HEK293 (cell line): ENCODE measurements around the gene BPI.

Source experiments
- CTCF ChIA-PET: fragments of 350-600 bp; formaldehyde crosslinking; extraction: SDS; loops from one replicate; lab custom pipeline; 2021; ENCODE audit warnings: antibody characterized with exemption; lab: Yijun Ruan, JAX
- POLR2A ChIA-PET: fragments of 300-600 bp; formaldehyde crosslinking; extraction: SDS; loops from one replicate; lab custom pipeline; 2020; ENCODE audit warnings: antibody characterized with exemption, inconsistent platforms; lab: Yijun Ruan, JAX
- H3K27ac ChIP-seq: fragments of 200-500 bp; sonication (Bioruptor generic); 2 replicates; pipeline ENCODE4 v1.5.1; 2014; ENCODE audit warnings: low read depth, low read length, control low read depth, inconsistent platforms; ENCODE audit errors: extremely low read depth
- H3K36me3 ChIP-seq, 2 experiments: fragments of 200-500 bp in 1 of 2; sonication (Bioruptor generic) in 1 of 2; 1 replicate in 1 of 2; 2 replicates in 1 of 2; pipeline ENCODE4 v1.5.1; 2014 to 2017; ENCODE audit warnings: inconsistent platforms in 2 of 2, low read length in 2 of 2; ENCODE audit not compliant: control insufficient read depth in 2 of 2, insufficient read depth in 1 of 2
- H3K4me1 ChIP-seq: fragments of 200-500 bp; sonication (Bioruptor generic); 2 replicates; pipeline ENCODE4 v1.5.1; 2014; ENCODE audit warnings: mild to moderate bottlenecking, low read length, inconsistent platforms; ENCODE audit not compliant: control insufficient read depth, insufficient read depth
- H3K4me3 ChIP-seq: 2 replicates; pipeline ENCODE4 v1.5.1; 2011; ENCODE audit warnings: low read depth, mild to moderate bottlenecking, control low read depth, low read length, moderate library complexity
- H3K9me3 ChIP-seq: fragments of 200-500 bp; sonication (Bioruptor generic); 2 replicates; pipeline ENCODE4 v1.5.1; 2014; ENCODE audit warnings: low read depth, low read length, inconsistent platforms; ENCODE audit not compliant: control insufficient read depth, insufficient read depth
- BCL11B ChIP-seq: fragments of 450-650 bp; formaldehyde crosslinking; IDR thresholded peaks from 2 replicates; pipeline ENCODE4 v1.5.1; 2016; ENCODE audit warnings: low read depth, missing biosample characterization, missing genetic modification characterization
- KLF16 ChIP-seq: fragments of 450-650 bp; formaldehyde crosslinking; IDR thresholded peaks from 2 replicates; pipeline ENCODE4 v1.5.1; 2017; ENCODE audit warnings: missing biosample characterization, missing genetic modification characterization
- MEIS1 ChIP-seq: sonication (generic); formaldehyde crosslinking; IDR thresholded peaks from 2 replicates; pipeline ENCODE4 v1.8.1; 2022; ENCODE audit warnings: missing genetic modification reagents, mild to moderate bottlenecking, borderline replicate concordance
- SCRT1 ChIP-seq: fragments of 450-650 bp; formaldehyde crosslinking; IDR thresholded peaks from 2 replicates; pipeline ENCODE4 v1.5.1; 2016; ENCODE audit warnings: missing biosample characterization, missing genetic modification characterization, borderline replicate concordance
- TRIM28 ChIP-seq: IDR thresholded peaks from 2 replicates; pipeline ENCODE4 v1.6.1; 2011; ENCODE audit warnings: low read length, control low read depth, borderline replicate concordance
- ZBTB8A ChIP-seq: fragments of 450-650 bp; formaldehyde crosslinking; IDR thresholded peaks from 2 replicates; pipeline ENCODE4 v1.5.1; 2016; ENCODE audit warnings: missing biosample characterization, missing genetic modification characterization
- ZEB2 ChIP-seq: fragments of 450-650 bp; formaldehyde crosslinking; IDR thresholded peaks from 2 replicates; pipeline ENCODE4 v1.5.1; 2016; ENCODE audit warnings: missing biosample characterization, missing genetic modification characterization
- ZNF138 ChIP-seq: fragments of 450-650 bp; formaldehyde crosslinking; IDR thresholded peaks from 2 replicates; pipeline ENCODE4 v1.5.1; 2016; ENCODE audit warnings: missing biosample characterization, missing genetic modification characterization, borderline replicate concordance
- ZNF157 ChIP-seq: fragments of 450-650 bp; formaldehyde crosslinking; IDR thresholded peaks from 2 replicates; pipeline ENCODE4 v1.5.1; 2016; ENCODE audit warnings: missing biosample characterization, missing genetic modification characterization
- ZNF274 ChIP-seq, 2 experiments: fragments of 200-500 bp in 1 of 2; fragments of 450-650 bp in 1 of 2; sonication (Bioruptor generic) in 1 of 2; formaldehyde crosslinking in 1 of 2; IDR thresholded peaks; 2 replicates each; pipeline versions ENCODE4 v1.5.1 to v1.6.1; 2014 to 2016; ENCODE audit warnings: borderline replicate concordance in 1 of 2, inconsistent platforms in 1 of 2, low read length in 1 of 2, missing biosample characterization in 1 of 2, missing genetic modification characterization in 1 of 2
- ZNF324 ChIP-seq: fragments of 450-650 bp; formaldehyde crosslinking; IDR thresholded peaks from 2 replicates; pipeline ENCODE4 v1.5.1; 2016; ENCODE audit warnings: missing biosample characterization, missing genetic modification characterization
- ZNF341 ChIP-seq: fragments of 450-650 bp; formaldehyde crosslinking; IDR thresholded peaks from 2 replicates; pipeline ENCODE4; 2016; ENCODE audit warnings: low read depth, missing biosample characterization, missing genetic modification characterization
- ZNF398 ChIP-seq: fragments of 450-650 bp; formaldehyde crosslinking; IDR thresholded peaks from 2 replicates; pipeline ENCODE4 v1.5.1; 2017; ENCODE audit warnings: missing biosample characterization, missing genetic modification characterization
- ZNF48 ChIP-seq: fragments of 450-650 bp; formaldehyde crosslinking; IDR thresholded peaks from 2 replicates; pipeline ENCODE4 v1.5.1; 2016; ENCODE audit warnings: missing biosample characterization, missing genetic modification characterization
- ZNF600 ChIP-seq: fragments of 450-650 bp; formaldehyde crosslinking; IDR thresholded peaks from 2 replicates; pipeline ENCODE4 v1.5.1; 2016; ENCODE audit warnings: missing biosample characterization, missing genetic modification characterization
- ZNF692 ChIP-seq: fragments of 450-650 bp; formaldehyde crosslinking; IDR thresholded peaks from 2 replicates; pipeline ENCODE4 v1.5.1; 2016; ENCODE audit warnings: missing biosample characterization, missing genetic modification characterization
- ZSCAN30 ChIP-seq: fragments of 450-650 bp; IDR thresholded peaks from 2 replicates; pipeline ENCODE4 v1.5.1; 2018; ENCODE audit warnings: missing biosample characterization, mild to moderate bottlenecking, missing genetic modification characterization, moderate library complexity
- TF ChIP-seq, protein P1 (sequence below): fragments of 450-650 bp; formaldehyde crosslinking; IDR thresholded peaks from 2 replicates; pipeline ENCODE4 v1.5.1; 2016; ENCODE audit warnings: missing biosample characterization, missing genetic modification characterization
- TF ChIP-seq, protein P2 (sequence below): fragments of 450-650 bp; formaldehyde crosslinking; IDR thresholded peaks from 2 replicates; pipeline ENCODE4 v1.5.1; 2016; ENCODE audit warnings: missing biosample characterization, missing genetic modification characterization, low read depth
- TF ChIP-seq, protein P3 (sequence below): fragments of 450-650 bp; formaldehyde crosslinking; IDR thresholded peaks from 2 replicates; pipeline ENCODE4 v1.5.1; 2016; ENCODE audit warnings: missing biosample characterization, missing genetic modification characterization

BPI gene

GRCh38 chr20:38284893-38285444, 19.0 kb upstream of the BPI start:
- no peaks in the 10 kb centered on the region for H3K36me3 ChIP-seq
- no peak overlapping the region for H3K27ac ChIP-seq
- TF ChIP-seq TRIM28, result no peak
- TF ChIP-seq ZNF600 (tag by site-specific recombination), result no peak
- no peak for TF ChIP-seq ZNF398 (tag by site-specific recombination)
- no peak for TF ChIP-seq ZEB2
- no peak for TF ChIP-seq MEIS1 (CRISPR knock-in tag)
- TF ChIP-seq, protein P1, sequence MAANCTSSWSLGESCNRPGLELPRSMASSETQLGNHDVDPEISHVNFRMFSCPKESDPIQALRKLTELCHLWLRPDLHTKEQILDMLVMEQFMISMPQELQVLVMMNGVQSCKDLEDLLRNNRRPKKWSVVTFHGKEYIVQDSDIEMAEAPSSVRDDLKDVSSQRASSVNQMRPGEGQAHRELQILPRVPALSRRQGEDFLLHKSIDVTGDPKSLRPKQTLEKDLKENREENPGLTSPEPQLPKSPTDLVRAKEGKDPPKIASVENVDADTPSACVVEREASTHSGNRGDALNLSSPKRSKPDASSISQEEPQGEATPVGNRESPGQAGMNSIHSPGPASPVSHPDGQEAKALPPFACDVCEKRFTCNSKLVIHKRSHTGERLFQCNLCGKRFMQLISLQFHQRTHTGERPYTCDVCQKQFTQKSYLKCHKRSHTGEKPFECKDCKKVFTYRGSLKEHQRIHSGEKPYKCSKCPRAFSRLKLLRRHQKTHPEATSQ, result no peak
- TF ChIP-seq ZNF341 (tag by site-specific recombination), result no peak
- no peak for TF ChIP-seq BCL11B (tag by site-specific recombination)
- no peak for TF ChIP-seq KLF16 (tag by site-specific recombination)
- no peak for TF ChIP-seq ZNF692 (tag by site-specific recombination)
- TF ChIP-seq ZBTB8A (tag by site-specific recombination), result no peak
- TF ChIP-seq ZNF274 (IDR thresholded peaks at IDR 0.05; ENCODE audit: low read length), result no peak
- TF ChIP-seq ZNF274 (tag by site-specific recombination; IDR thresholded peaks at IDR 0.05; ENCODE audit: borderline replicate concordance), result no peak
- TF ChIP-seq ZNF157 (tag by site-specific recombination), result no peak
- no peak for TF ChIP-seq ZNF48 (tag by site-specific recombination)
- no peak for TF ChIP-seq ZNF138 (tag by site-specific recombination)
- TF ChIP-seq, protein P2, sequence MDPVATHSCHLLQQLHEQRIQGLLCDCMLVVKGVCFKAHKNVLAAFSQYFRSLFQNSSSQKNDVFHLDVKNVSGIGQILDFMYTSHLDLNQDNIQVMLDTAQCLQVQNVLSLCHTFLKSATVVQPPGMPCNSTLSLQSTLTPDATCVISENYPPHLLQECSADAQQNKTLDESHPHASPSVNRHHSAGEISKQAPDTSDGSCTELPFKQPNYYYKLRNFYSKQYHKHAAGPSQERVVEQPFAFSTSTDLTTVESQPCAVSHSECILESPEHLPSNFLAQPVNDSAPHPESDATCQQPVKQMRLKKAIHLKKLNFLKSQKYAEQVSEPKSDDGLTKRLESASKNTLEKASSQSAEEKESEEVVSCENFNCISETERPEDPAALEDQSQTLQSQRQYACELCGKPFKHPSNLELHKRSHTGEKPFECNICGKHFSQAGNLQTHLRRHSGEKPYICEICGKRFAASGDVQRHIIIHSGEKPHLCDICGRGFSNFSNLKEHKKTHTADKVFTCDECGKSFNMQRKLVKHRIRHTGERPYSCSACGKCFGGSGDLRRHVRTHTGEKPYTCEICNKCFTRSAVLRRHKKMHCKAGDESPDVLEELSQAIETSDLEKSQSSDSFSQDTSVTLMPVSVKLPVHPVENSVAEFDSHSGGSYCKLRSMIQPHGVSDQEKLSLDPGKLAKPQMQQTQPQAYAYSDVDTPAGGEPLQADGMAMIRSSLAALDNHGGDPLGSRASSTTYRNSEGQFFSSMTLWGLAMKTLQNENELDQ (tag by site-specific recombination), result no peak
- no peak for TF ChIP-seq SCRT1
- no peak for TF ChIP-seq ZSCAN30 (tag by site-specific recombination)
- TF ChIP-seq, protein P3, sequence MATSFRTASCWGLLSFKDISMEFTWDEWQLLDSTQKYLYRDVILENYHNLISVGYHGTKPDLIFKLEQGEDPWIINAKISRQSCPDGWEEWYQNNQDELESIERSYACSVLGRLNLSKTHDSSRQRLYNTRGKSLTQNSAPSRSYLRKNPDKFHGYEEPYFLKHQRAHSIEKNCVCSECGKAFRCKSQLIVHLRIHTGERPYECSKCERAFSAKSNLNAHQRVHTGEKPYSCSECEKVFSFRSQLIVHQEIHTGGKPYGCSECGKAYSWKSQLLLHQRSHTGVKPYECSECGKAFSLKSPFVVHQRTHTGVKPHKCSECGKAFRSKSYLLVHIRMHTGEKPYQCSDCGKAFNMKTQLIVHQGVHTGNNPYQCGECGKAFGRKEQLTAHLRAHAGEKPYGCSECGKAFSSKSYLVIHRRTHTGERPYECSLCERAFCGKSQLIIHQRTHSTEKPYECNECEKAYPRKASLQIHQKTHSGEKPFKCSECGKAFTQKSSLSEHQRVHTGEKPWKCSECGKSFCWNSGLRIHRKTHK (tag by site-specific recombination), result no peak
- TF ChIP-seq ZNF324, result no peak
- no peaks in the 10 kb centered on the region for H3K9me3 ChIP-seq
- H3K4me1 ChIP-seq, result no peaks in the 10 kb centered on the region
- CTCF ChIA-PET, result interaction anchor here (0.6 to 0.9 kb wide), 2 partner anchors 11 to 694 kb away, joined by 3 to 6 read pairs; no protein-coding TSS in a partner anchor
- POLR2A ChIA-PET, result no interaction called here
- no peak overlapping the region for H3K4me3 ChIP-seq
